ENCODE data around the gene EEF1A2. TPM values are rescaled to one million over a fixed set of nuclear protein-coding genes. Genes with fewer than 3 reads are reported as not detected.
A peak's percentile ranks its signal among the peaks of the same experiment; 100 is the strongest.

EEF1A2 gene
- polyA plus RNA-seq, 3 donors: 0.08 TPM; not detected in 2

DNA sequence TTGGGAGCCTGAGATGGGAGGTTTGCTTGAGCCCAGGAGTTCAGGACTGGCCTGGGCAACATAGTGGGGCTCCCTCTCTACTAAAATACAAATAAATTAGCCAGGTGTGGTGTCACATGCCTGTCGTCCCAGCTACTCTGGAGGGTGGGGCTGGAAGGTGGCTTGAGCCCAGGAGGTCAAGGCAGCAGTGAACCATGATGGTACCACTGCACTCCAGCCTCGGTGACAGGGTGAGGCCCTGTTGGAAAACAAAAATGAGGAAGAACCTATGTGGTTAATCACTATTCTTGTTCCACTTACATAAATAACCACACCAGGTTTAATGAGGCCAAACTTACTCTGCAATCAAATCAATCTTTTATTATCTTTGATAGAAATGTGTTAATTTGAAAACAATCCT lies 27.1 kb upstream of the EEF1A2 start:
- no peak overlapping the region for H3K27ac Mint-ChIP-seq

DNA sequence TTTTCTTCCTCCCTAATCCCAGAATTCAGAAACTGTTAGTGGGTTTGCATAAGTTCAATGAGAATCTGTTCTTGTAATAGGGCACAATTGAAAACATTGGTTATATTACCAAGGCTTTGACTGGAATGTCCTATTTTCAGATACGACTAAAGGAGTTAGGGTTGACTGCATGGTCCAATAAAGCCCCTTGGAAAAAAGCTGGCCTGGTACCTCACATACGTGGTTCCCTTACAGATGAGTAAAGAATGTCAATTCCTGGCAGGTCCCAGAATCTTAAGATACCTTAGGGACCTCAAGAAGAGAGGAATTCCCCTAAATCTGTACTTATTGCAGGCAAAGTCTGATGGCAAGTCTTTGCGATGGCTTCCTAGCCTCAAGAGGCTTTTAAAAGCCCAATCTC lies 26.3 kb upstream of the EEF1A2 start:
- H3K9me3 ChIP-seq (replicated peaks in 1 of 2; ENCODE audit: control insufficient read depth in 1 of 2, insufficient read depth in 1 of 2, low read length in 2 of 2): peaks cover 11 to 12% of the 10 kb centered on the region in 2 donors
- DNase-seq: no peak
- 80% methylated on average over 1 of the region's 3 CpGs for WGBS (ENCODE audit: insufficient coverage)
- Mint-ChIP-seq H3K27ac (no peak overlapping the region), H3K4me1 (peaks cover 17% of the 10 kb centered on the region), H3K36me3 (peaks cover 12 to 21% of the 10 kb centered on the region in 2 donors), H3K27me3 (ENCODE audit: low read depth in 3 of 3) (peaks cover 7 to 26% (median 14%) of the 10 kb centered on the region in 3 donors), H3K4me3 (no peak overlapping the region), H3K9me3 (peaks cover 13 to 20% (median 18%) of the 10 kb centered on the region in 7 donors)
- peaks cover 14 to 26% of the 10 kb centered on the region in 2 donors for H3K4me1 ChIP-seq (ENCODE audit: control insufficient read depth in 1 of 2, insufficient read depth in 2 of 2, low read length in 2 of 2)
- no peaks in the 10 kb centered on the region for H3K36me3 ChIP-seq (replicated peaks in 1 of 2; ENCODE audit: control insufficient read depth in 1 of 2, insufficient read depth in 2 of 2, low read length in 2 of 2)
- H3K4me2 ChIP-seq (replicated peaks; ENCODE audit: extremely low read depth, low read length, poor library complexity, severe bottlenecking): no peak overlapping the region
- H3K27ac ChIP-seq (ENCODE audit: low read depth in 1 of 2, low read length in 2 of 2): no peak overlapping the region
- H3K9ac ChIP-seq (ENCODE audit: insufficient read depth, low read length, poor library complexity, severe bottlenecking): no peak overlapping the region
- H3K27me3 ChIP-seq (ENCODE audit: control insufficient read depth in 2 of 2, insufficient read depth in 2 of 2, low read length in 2 of 2): no peaks in the 10 kb centered on the region
- H4K20me1 ChIP-seq (ENCODE audit: insufficient read depth, low read length): peaks cover 13% of the 10 kb centered on the region
- intact Hi-C loops (cut with micrococcal nuclease): loop anchor here in 1 of 2 donors (10.0 kb wide), 1 partner anchor 540 kb away; the partner anchor contains the start of gene TCEA2
- no peak overlapping the region for H2AFZ ChIP-seq (ENCODE audit: insufficient read depth, low read depth, low read length, poor library complexity, severe bottlenecking)
- H3K79me2 ChIP-seq (ENCODE audit: insufficient read depth, low read length): peaks cover 7% of the 10 kb centered on the region
- TF ChIP-seq, protein P1, sequence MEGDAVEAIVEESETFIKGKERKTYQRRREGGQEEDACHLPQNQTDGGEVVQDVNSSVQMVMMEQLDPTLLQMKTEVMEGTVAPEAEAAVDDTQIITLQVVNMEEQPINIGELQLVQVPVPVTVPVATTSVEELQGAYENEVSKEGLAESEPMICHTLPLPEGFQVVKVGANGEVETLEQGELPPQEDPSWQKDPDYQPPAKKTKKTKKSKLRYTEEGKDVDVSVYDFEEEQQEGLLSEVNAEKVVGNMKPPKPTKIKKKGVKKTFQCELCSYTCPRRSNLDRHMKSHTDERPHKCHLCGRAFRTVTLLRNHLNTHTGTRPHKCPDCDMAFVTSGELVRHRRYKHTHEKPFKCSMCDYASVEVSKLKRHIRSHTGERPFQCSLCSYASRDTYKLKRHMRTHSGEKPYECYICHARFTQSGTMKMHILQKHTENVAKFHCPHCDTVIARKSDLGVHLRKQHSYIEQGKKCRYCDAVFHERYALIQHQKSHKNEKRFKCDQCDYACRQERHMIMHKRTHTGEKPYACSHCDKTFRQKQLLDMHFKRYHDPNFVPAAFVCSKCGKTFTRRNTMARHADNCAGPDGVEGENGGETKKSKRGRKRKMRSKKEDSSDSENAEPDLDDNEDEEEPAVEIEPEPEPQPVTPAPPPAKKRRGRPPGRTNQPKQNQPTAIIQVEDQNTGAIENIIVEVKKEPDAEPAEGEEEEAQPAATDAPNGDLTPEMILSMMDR (IDR thresholded peaks at IDR 0.05): no peak
- H3K4me3 ChIP-seq (replicated peaks in 1 of 3; ENCODE audit: low read depth in 2 of 3, low read length in 3 of 3): no peak overlapping the region

More for the DNA sequence above, 27.1 kb upstream of the EEF1A2 start:
- intact Hi-C loops (cut with micrococcal nuclease): loop anchor here in 1 of 2 donors (10.0 kb wide), 1 partner anchor 539 kb away; the partner anchor contains the start of gene TCEA2
- H3K9ac ChIP-seq (ENCODE audit: insufficient read depth, low read length, poor library complexity, severe bottlenecking): no peak overlapping the region
- peaks cover 7 to 27% (median 15%) of the 10 kb centered on the region in 3 donors for H3K27me3 Mint-ChIP-seq (ENCODE audit: low read depth in 3 of 3)
- H3K27ac ChIP-seq (ENCODE audit: low read depth in 1 of 2, low read length in 2 of 2): no peak overlapping the region
- H3K4me2 ChIP-seq (replicated peaks; ENCODE audit: extremely low read depth, low read length, poor library complexity, severe bottlenecking): no peak overlapping the region
- peaks cover 12 to 21% of the 10 kb centered on the region in 2 donors for H3K36me3 Mint-ChIP-seq
- H3K4me1 Mint-ChIP-seq: peaks cover 17% of the 10 kb centered on the region
- TF ChIP-seq, protein P1 (IDR thresholded peaks at IDR 0.05): no peak
- no peak overlapping the region for H2AFZ ChIP-seq (ENCODE audit: insufficient read depth, low read depth, low read length, poor library complexity, severe bottlenecking)
- peaks cover 7% of the 10 kb centered on the region for H3K79me2 ChIP-seq (ENCODE audit: insufficient read depth, low read length)
- no peaks in the 10 kb centered on the region for H3K27me3 ChIP-seq (ENCODE audit: control insufficient read depth in 2 of 2, insufficient read depth in 2 of 2, low read length in 2 of 2)
- DNase-seq: peak in 2 of 3 donors; percentile 12 to 14
- peaks cover 13 to 20% (median 18%) of the 10 kb centered on the region in 7 donors for H3K9me3 Mint-ChIP-seq
- H3K4me3 ChIP-seq (replicated peaks in 1 of 3; ENCODE audit: low read depth in 2 of 3, low read length in 3 of 3): no peak overlapping the region
- H3K9me3 ChIP-seq (replicated peaks in 1 of 2; ENCODE audit: control insufficient read depth in 1 of 2, insufficient read depth in 1 of 2, low read length in 2 of 2): peaks cover 11 to 12% of the 10 kb centered on the region in 2 donors
- no peaks in the 10 kb centered on the region for H3K36me3 ChIP-seq (replicated peaks in 1 of 2; ENCODE audit: control insufficient read depth in 1 of 2, insufficient read depth in 2 of 2, low read length in 2 of 2)
- H4K20me1 ChIP-seq (ENCODE audit: insufficient read depth, low read length): peaks cover 13% of the 10 kb centered on the region
- WGBS (ENCODE audit: insufficient coverage): 50% methylated on average over 1 of the region's 2 CpGs
- H3K4me3 Mint-ChIP-seq: no peak overlapping the region
- H3K4me1 ChIP-seq (ENCODE audit: control insufficient read depth in 1 of 2, insufficient read depth in 2 of 2, low read length in 2 of 2): peaks cover 14 to 24% of the 10 kb centered on the region in 2 donors

Measured in CD14-positive monocyte (primary cell).